NCI-H748 (cell line): ENCODE data around the gene MZT2A.
"Not testable (repeated sequence)": the region's sequence is repeated elsewhere in the genome, so short reads cannot be mapped to it uniquely, and the experiment has no call there.

Experiments used
- DNase-seq: peaks from one replicate; lab custom pipeline; 2025; ENCODE audit not compliant: unreplicated experiment; lab: John Stamatoyannopoulos, UW

Gene MZT2A, protein sequence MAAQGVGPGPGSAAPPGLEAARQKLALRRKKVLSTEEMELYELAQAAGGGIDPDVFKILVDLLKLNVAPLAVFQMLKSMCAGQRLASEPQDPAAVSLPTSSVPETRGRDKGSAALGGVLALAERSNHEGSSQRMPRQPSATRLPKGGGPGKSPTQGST

DNA sequence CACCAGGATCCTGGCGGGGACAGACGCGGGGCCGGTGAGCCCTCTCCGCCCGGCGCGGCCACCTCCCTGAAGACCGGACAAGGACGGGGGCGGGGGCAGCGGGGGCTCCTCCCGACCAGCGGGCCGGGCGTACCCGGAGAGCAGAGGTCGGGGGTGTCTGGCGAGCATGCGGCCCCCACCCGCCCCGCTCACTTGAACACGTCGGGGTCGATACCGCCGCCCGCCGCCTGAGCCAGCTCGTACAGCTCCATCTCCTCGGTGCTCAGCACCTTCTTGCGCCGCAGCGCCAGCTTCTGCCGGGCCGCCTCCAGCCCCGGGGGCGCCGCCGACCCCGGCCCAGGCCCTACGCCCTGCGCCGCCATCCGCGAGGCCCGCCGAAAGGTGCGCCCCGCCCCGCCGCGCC is at the start of gene MZT2A:
Gene MZT2A, minus strand, starts transcription at position 383 of the 403 bp plus-strand sequence. Its CDS starts 21 bp downstream, at position 362.
- DNase-seq, result not testable (repeated sequence)

DNA sequence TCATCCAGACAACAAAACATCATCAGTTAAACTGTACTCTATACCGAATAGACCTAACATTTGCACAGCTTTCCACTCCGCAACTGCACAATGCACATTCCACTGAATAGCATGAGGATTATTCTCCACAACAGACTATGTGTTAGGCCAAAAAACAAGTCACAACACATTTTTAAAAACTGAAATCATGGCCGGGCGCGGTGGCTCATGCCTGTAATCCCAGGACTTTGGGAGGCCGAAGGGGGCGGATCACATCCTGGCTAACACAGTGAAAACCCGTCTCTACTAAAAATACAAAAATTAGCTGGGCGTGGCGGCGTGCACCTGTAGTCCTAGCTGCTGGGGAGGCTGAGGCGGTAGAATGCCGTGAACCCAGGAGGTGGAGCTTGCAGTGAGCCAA is 46.7 kb upstream of the MZT2A start:
- DNase-seq, result not testable (repeated sequence)

DNA sequence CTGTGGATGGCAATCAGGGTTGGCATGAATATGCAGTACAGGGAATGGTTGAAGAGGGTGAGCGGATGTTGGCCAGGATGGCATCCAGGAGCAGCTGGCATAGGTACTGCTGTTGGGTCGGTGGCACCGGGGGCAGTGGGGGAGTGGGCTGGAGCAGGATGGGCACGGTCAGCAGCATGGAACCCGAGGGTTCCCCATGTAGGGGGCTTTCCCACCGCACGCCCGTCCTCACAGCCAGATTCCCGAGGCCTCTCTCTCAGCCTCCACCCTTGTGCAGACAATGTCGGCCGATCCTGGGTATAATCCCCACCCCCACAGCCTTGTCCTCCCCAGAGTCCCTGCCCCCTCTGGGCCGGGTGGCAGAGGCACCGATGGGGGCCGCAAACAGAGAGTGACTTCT is 44.6 kb upstream of the MZT2A start:
- DNase-seq, result not testable (repeated sequence)

- DNase-seq, result not testable (repeated sequence)
Measured at GRCh38 chr2:131535951-131536826, 44.0 kb upstream of the MZT2A start.

- DNase-seq, result no peak
Measured at GRCh38 chr2:131535526-131535925, 43.3 kb upstream of the MZT2A start.

DNA sequence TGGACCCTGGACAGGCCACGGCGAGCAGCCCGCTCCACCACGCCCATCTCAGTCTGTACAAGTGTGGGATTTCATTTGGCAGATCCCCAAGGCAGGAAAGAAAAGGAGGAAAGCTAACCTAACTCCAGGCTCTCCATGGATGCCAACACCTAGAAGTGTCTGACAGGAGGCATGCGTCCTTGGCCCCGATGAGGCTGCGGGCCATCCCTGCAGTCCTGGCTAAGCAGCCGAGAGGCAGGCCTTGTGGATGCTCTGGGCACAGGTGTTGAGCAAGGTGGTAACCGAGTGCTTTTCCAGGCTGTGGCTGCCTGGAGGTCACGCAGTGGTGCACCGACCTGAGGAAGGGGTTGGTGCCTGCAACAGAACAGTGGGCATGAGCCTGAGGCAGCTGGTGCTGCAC is 42.8 kb upstream of the MZT2A start:
- DNase-seq, result not testable (repeated sequence)

DNA sequence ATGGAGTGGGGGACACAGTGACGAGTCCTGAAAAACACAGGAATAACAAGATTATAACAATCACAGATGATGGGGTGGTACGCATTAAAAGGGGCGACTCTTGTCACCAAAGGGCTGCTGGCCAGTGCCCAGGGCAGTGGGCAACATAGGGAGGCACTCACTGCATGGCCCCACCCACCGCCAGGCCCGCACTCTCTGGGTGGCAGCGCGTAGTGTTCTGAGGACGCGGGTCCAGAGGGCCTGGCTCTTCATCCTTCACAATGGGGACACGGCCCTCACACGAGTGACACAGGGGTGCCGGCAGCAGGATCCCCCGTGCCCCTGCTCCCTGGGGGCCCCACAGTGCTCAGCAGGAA is 42.1 kb upstream of the MZT2A start:
- DNase-seq, result not testable (repeated sequence)

DNA sequence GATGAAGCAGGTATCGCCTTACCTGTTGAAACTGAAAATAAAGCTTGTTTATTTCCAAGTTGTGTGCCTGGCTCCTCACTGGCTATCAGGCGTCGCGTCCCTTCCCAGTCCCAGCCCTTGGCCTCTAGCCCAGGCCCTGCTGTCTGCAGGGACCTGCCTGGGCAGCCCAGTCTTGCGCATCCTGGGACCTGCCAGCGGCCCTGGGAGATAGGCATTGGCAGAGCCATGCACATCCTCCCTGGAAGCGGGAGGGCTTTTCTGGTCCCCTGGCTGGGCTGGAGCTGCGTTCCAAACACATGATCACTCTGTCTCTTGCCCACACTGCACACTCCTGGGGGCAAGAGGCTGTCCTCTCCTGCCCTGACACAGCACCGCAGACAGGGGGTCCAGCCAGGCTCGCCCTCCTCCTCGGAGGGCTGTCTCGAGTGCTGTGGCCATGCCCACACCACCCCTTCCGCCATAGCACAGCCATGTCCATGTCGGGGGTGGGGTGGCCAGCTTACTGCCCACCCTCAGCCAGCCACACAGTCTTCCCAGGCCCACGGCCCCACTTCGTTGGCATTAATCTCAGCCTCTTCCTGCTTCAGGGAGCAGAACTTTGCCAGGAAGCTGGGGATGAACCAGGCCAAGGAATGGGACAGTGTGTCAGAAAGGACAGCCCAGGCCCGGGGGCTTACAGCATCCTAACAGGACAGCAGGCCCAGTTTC is 41.6 kb upstream of the MZT2A start:
- not testable (repeated sequence) for DNase-seq

GRCh38 chr2:131532723-131533608 is 40.8 kb upstream of the MZT2A start:
- DNase-seq, result not testable (repeated sequence)

DNA sequence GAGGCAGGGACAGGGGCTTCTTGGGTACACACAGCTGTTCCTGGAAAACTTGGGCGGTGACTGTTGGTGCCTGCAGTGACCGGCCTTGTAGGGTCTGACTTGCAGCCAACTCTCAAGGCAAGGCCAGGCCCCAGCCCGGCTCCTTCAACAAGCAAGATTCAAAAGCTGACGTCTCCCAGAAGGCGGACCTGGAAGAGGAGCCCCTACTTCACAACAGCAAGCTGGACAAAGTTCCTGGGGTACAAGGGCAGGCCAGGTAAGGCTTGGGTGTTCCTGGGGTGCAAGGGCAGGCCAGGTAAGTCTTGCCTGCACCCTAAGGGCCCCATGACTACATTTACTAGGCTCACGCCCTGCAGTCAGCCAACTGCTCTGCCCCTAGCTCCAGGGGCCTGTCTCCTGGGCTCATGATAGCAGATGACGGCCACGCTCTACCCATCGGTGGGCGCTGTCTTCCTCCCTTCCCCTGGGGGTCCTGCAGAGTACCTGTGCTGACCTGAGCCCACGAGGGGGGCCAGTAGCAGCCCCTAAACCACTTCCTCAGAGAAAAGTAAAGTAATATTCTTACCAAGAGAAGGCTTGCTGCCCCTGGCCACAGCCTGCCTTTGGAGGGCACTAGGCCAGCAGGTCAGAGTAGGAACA is 39.5 kb upstream of the MZT2A start:
- not testable (repeated sequence) for DNase-seq

- not testable (repeated sequence) for DNase-seq
Measured at GRCh38 chr2:131530626-131531344, 38.6 kb upstream of the MZT2A start.

DNA sequence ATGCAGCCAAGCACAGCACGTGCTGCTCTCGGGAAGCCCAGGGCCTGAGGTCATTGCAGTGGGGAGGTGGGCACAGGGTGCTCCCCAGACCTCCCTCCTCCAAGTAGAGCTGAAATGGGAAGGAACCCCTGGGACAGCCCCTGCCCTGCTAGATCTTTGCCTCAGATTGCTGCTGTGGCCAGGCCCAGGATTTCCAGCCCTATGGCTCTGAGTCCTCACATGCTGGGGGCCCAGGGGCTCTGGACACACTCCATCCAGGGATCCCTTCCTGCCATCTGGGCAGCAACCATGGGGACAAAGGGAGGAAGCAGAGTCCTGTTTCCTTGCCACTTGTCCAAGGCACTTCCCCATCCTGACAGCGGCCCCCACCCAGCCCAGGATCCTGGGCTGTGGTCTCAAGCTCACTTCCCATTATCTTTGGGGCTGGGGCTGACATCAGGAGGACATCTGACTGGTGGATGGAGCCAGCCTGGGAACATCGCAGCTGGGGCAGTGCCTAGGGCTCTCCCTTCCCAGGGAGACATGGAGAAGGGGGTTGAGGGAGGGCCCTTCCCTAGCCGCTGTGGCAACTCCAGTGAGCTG is 37.8 kb upstream of the MZT2A start:
- DNase-seq, result not testable (repeated sequence)

DNA sequence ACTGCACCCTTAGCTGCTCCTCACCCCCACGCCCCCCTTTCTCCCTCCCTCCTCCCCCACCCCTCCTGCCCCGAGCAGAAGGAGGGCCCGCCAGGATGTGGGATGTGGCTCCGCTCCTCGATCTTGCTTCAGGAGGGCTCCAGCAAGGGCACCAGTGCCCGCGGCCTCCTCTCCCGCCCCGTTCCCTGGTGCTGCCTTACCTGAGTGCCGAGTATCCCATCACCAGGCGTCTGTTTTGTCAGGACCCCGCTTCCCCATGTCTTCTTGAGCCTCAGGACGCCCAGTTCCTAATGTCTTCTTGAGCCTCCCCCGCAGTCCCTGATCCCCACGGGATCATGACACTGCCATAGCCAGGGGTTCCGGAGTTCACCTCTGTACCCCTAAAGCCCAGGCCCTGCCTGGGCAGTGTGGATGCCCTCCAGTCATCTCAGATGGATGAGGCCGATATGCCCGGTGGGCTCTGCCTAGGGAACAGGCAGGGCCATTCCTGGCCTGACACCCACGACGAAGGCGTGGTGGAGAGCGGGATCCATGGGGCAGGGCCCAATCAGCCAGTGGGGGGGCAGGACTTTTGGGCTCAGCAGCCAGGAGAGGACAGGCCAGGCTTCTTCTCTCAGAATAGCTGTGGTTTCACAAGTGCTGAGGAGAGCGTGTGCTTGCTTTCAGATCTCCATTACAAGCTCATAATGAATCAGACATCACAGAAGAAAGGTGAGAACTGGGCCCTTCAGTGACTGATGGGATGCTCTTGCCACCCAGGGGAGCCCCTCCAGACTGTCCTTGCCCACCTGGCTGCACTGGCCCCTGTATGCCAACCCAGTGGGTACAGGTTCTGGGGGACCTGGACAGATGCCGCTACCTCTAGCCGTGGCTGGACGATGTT is 37.0 kb upstream of the MZT2A start:
- not testable (repeated sequence) for DNase-seq

DNA sequence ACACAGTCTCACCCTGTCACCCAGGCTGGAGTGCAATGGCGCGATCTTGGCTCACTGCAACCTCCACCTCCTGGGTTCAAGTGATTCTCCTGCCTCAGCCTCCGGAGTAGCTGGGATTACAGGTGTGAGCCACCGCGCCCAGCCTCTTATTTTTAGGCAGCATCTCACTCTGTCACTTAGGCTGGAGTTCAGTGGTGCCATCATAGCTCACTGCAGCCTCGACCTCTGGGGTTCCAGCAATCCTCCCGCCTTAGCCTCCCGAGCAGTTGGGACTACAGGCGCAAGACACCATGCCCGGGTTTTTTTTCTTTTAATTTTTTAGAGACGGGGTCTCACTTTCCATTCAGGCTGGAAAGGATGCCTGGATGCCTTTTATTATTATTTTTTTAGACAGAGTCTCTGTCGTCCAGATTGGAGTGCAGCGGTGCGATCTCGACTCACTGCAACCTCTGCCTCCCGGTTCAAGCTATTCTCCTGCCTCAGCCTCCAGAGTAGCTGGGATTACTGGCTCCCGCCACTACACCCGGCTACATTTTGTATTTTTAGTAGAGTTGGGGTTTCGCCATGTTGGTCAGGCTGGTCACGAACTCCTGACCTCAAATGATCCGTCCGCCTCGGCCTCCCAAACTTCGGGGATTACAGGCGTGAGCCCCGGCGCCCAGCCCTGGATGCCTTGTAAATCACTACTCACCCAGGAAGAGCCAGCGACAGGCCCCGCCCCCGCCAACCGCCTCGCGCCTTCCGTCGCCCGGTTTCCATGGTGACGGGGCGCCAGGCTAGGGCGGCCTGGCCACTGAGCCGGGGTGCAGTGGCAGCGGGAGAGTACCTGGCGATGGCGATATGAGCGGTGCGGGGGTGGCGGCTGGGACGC is 35.2 kb upstream of the MZT2A start, which contains the start of gene CCDC74A:
Gene CCDC74A, plus strand, starts transcription at position 758 of the 871 bp plus-strand sequence. Its CDS starts 83 bp downstream, at position 841.
- DNase-seq, result peak; percentile 79

DNA sequence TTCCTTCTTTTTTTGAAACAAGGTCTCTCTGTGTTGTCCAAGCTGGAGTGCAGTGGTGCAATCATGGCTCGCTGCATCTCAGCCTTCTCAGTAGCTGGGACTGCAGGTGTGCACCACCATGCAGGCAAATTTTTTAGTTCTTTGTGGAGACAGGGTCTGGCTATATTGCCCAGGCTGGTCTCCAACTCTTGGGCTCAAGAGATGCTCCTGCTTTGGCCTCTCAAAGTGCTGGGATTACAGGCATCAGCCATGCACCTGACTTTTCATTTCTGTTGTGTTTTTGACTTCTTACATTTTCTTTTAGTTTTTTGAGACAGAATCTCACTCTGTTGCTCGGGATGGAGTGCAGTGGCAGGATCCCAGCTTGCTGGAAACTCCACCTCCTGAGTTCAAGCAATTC is 33.1 kb upstream of the MZT2A start:
- DNase-seq, result not testable (repeated sequence)

- DNase-seq, result no peak
Measured at GRCh38 chr2:131521961-131522781, 30.0 kb upstream of the MZT2A start.
